Erythroblast (primary cell): Measurements from ENCODE around the gene SPATA3.

ENCODE experiments used
- GATA1 ChIP-seq: IDR thresholded peaks from 2 replicates; pipeline ENCODE4 v1.6.1; 2011; ENCODE audit warnings: low read depth, mild to moderate bottlenecking, control low read depth, low read length, moderate library complexity
- POLR2A ChIP-seq: IDR thresholded peaks from 2 replicates; pipeline ENCODE4 v1.6.1; 2011; ENCODE audit warnings: mild to moderate bottlenecking, low read length

DNA sequence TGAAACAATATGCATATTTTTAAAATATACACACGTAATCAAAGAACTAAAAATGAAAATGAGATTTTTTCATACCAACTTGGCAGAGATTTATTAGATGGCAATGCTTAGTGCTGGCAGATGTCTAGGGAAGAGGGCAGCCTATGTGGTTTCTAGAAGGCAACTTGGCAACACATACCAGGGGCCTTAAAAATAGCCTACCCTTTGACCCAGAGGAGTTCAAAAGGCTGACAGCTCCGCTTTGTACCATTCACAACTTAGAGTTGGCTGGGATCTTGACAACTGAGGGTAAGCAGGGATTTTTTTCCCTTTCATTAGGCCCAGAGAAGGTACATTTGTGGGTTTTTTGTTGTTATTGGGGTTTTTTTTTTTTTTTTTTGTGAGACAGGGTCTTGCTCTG lies 44.5 kb upstream of the SPATA3 start:
- TF ChIP-seq POLR2A: no peak
- TF ChIP-seq GATA1: no peak
